GM19397 (cell line): Measurements from ENCODE around the gene TMEM163.

ENCODE experiments used
- ATAC-seq: cut with Tn5 transposase; IDR thresholded peaks from one replicate; pipeline ENCODE4 v1.9.1; 2021; ENCODE audit warnings: mild to moderate bottlenecking, moderate library complexity; ENCODE audit not compliant: unreplicated experiment

TMEM163 gene

GRCh38 chr2:134445116-134445515 is 273.7 kb downstream of the TMEM163 start:
- ATAC-seq = no peak

- ATAC-seq = no peak
Observed at GRCh38 chr2:134443814-134444480, 274.9 kb downstream of the TMEM163 start.

GRCh38 chr2:134441153-134441863 is 277.5 kb downstream of the TMEM163 start:
- no peak for ATAC-seq

DNA sequence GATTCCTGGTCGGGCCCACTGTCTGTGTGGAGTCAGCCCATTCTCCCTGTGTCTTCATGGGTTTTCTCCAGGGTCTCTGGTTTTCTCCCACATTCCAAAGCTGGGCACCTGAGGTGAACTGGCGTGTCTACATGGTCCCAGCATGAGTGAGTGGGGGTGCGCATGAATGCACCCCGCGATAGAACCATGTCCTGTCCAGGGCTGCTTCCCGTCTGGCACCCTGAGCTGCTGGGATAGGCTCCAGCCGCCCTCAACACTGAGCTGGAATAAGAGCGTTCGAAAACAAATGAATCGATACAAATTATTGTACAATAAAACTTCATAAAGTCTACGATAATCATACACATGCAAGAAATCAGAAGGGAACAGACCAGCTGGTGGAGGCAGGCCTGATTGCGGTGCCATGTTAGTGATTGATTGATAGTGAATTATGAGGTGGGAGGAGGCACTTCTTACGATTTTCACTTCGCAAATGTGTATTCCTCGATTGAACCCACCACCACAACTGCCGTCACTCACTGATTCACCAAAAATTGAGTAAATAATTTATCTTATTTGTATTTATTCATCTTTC is 278.4 kb downstream of the TMEM163 start:
- no peak for ATAC-seq

DNA sequence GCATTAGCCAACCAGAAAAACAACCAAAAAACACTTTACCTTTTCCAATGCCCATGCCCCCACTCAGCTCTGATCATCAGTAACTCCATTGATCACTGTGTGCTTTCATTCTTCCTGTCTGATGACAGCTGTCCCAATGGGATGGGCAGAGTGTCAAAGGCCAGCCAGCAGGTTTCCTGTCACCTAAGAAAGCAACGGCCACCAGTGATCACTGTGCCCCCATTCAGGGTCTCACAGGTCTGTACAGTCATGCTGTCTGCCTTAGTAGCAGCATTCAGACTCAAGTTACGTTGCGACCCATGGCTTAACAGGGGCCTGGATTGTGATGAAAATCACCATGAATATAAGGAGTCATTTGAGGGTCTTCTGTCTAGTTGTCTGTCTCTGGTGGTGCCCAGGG is 280.4 kb downstream of the TMEM163 start:
- ATAC-seq = no peak

DNA sequence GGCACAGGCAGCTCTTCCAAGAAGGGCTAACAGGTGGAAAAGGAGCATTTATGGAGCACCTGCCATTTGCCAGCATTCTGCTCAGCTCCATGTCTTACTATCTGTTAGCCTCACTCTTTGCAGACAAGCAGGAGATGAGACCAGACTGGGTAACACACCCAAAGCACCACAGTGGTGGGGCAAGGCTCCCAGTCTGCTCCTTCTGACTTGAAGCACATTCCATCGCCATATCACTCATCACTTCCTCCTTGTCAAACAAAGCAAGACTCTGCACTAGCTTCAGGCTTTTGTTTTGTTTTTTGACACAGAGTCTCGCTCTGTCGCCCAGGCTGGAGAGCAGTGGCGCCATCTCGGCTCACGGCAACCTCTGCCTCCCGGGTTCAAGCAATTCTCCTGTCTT is 282.1 kb downstream of the TMEM163 start:
- ATAC-seq = no peak

DNA sequence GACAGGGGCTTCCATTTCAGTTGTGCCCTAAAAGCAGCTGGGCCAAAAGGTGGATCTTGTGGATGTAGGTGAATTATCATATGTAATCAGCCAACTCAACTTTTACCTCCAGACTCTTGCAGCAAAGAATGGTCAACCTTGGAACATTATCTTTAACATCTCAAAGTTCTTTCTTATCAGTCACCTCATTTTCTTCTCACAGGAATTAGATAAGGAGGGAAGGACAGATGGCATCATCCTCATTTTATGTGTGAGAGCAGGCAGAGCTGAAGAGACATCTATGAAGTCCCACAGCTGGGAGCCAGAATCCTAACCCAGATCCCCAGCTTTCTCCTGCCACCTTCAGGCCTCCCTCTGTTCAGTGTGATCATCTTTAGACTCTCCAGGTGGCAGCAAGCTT is 282.9 kb downstream of the TMEM163 start:
- ATAC-seq = no peak

DNA sequence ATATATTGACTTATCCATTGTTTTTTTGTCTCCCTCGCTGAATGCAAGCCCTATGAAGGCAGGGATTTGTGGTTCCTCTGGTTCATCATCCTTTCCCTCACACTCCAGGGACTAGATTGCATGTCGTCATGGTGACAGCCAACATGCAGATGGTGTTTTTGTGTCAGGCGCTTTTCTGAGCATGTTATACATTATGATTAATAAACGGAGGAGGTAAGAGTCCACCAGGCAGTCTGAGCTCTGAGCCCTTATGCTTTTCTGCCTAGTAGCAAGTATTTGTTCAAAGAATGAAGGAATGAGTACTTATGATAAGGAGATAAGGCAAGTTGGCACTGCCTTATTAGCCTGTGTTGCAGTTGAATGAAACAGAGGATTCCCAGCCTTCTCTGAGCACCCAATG is 283.3 kb downstream of the TMEM163 start:
- ATAC-seq = no peak

DNA sequence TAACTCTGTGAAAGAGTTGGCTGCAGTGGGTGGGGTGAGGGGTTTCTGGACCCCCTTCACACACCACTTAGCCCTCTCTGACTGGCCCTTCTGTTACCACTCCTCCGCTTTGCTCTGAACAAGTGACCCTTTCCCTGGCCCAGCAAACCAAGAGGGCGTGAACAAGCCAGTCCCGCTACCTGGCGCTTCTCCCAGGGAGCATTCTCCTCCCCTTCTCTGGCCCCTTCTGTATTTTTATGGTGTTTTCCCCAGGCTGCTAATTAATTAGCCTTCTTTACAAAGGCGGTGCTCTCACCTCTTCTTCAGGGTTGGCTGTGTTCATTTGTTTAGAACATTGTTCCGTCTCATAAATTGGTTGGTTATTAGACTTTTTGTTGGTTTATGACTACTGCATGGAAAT is 284.8 kb downstream of the TMEM163 start:
- no peak for ATAC-seq

GRCh38 chr2:134433469-134433868 is 285.3 kb downstream of the TMEM163 start:
- ATAC-seq = no peak

GRCh38 chr2:134432435-134432883 is 286.3 kb downstream of the TMEM163 start:
- ATAC-seq = no peak

GRCh38 chr2:134431838-134432434 is 286.9 kb downstream of the TMEM163 start:
- ATAC-seq = no peak

DNA sequence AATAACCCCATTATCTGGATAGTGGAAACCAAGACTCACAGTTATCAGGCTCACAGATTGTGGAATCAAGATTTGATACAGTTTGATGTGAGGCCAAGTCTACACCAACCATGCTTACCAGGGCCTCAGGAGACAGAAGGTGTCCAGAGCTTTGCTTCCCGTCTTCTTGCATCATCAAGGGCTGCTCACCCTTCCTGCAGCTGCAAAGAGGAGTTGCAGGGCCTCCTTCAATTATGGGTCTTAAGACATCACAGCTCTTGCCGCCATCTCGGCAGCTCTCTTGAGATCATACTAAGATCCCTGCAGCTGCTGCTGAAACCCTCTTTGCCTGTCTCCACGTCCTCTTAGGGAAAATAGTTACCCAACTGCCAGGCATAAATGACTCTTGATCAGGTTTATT is 288.9 kb downstream of the TMEM163 start:
- ATAC-seq = no peak

- ATAC-seq = no peak
Observed at GRCh38 chr2:134426721-134427120, 292.1 kb downstream of the TMEM163 start.

DNA sequence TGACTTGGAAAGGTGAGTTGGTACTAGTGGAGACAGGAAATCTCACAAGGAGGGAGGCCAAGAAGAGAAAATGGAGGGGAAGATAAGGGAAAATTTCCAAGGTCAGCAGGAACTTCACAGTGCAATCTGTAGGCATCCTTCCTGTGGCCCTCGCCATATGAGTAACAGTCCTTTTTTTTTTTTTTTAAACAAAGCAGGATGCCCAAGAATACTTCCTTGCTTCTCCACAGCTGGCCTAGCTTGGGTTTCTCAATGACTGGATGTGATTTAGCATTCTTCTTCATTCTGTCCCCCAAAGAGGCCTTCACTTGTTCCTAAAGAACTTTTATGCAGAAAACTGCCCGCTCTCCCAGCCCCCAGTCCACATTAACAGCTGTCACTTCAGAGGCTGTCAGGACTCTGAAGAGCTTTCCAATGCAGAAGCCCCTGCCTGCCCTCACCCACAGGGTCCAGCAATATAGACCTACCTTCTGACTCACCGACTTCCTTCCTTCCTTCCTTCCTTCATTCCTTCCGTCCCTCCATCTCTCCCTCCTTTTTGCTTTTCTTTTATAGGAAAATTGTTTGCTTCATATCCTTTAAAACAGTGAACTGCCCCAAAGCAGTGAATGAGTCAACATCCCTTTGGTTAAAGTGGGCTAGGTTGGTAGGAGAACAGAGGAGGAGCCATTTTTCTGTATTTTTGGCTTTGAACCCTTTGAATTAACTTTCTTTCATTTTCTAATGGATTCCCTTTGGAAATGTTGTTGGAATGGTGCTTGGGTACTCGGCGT is 292.9 kb downstream of the TMEM163 start:
- ATAC-seq = no peak

DNA sequence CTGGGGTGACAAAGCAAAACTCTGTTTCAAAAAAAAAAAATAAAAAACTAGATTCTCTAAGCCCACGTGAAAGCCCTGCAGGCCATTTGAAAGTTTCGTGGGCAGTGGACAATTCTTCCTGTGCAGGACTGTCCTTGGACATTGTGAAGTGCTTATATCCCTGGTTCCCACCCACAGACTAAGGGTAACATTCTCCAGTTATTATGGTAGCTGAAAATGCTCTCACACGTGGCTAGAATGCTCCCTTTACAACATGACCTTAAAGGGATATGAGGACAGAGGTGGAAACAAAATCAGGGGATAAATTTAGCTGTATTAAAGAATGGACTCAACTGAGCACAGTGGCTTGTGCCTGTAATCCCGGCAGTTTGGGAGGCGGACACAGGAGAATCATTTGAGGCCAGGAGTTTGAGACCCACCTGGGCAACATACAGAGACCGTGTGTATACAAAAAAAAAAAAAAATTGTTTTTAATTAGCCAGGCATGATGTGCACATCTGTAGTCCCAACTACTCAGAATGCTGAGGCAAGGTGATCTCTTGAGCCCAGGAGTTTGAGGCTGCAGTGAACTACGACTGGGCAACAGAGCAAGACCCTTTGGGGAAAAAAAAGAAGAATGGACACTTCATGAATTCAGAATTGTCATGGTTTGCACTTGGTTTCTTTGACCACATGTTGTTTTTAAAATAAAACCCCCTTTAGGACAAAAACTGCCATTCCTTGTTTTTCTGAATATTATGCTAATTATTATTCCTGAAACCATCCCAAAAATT is 297.1 kb downstream of the TMEM163 start:
- no peak for ATAC-seq

DNA sequence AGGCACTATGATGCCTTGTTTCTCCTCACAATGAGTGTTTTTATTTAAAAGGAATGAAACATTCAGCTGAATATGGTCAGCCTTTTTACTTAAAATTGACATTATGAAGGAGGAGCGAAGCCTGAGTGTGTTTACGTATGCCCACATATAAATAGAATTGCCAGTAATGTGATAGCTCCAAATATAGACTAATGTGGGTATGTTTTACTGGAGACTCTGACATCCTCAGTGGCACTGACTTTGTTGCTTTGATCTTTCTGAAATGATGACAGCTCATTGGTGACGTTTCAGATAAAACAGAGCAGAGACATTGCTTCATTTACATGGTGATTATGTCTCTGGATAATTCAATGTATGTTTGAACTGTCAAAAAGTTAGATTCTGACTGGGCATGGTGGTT is 297.9 kb downstream of the TMEM163 start:
- ATAC-seq = no peak

DNA sequence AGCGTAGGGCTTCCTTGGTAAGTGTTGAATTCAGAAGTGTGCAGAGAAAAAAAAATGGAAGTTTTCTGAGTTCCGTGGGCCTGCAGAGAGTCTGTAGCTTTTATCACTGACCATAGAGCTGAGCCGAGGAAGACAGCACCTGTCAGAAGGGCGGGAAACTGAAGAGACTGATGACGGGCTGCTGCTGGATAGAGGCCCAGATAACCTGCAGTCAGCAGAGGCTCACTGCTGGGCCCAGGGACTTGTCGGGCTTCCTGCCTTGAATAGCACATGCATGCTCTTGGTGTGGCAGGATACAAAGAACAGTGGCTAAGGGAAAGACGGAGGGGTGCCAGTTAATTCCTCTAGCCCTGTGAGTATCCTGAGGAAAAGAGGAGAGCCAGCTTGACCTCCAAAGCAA is 298.5 kb downstream of the TMEM163 start:
- no peak for ATAC-seq

GRCh38 chr2:134417968-134418582 is 300.7 kb downstream of the TMEM163 start:
- ATAC-seq = no peak

DNA sequence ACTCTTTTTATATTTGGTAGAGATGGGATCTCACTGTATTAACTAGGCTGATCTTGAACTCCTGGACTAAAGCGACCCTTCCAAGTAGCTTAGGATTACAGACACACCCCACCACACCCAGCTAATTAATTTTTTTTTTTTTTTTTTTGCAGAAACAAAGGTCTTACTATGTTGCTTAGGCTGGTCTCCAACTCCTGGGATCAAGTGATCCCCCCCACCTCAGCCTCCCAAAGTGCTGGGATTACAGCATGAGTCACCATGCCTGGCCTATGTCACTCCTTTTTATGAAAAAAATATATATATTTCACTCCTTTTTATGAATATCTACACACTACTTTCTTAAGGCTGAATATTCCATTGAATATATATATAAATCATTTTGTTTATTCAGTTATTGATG is 302.2 kb downstream of the TMEM163 start:
- no peak for ATAC-seq
